EL (cell line): ENCODE results near the gene PRKCB.
"Not testable (repeated sequence)": the region's sequence is repeated elsewhere in the genome, so short reads cannot be mapped to it uniquely, and the experiment has no call there.

Experiments used
- DNase-seq: peaks from one replicate; pipeline ENCODE4 v3.0.0-alpha.2; 2016

Gene PRKCB

GRCh38 chr16:24013054-24013636, 177.4 kb downstream of the PRKCB start:
- DNase-seq = no peak

- DNase-seq = no peak
These were observed 178.3 kb downstream of the PRKCB start for GRCh38 chr16:24013864-24014645.

- not testable (repeated sequence) for DNase-seq
These were observed 179.2 kb downstream of the PRKCB start for GRCh38 chr16:24014955-24015354.

- DNase-seq = no peak
These were observed 180.1 kb downstream of the PRKCB start for GRCh38 chr16:24015923-24016322.

GRCh38 chr16:24018485-24018884, 182.7 kb downstream of the PRKCB start:
- DNase-seq = no peak

- DNase-seq = no peak
These were observed 187.0 kb downstream of the PRKCB start for GRCh38 chr16:24022797-24023196.

- no peak for DNase-seq
These were observed 187.8 kb downstream of the PRKCB start for GRCh38 chr16:24023621-24024020.

- no peak for DNase-seq
These were observed 189.2 kb downstream of the PRKCB start for GRCh38 chr16:24024971-24025370.

- DNase-seq = no peak
These were observed 191.7 kb downstream of the PRKCB start for GRCh38 chr16:24027466-24027865.

GRCh38 chr16:24029841-24030240, 194.1 kb downstream of the PRKCB start:
- not testable (repeated sequence) for DNase-seq

- no peak for DNase-seq
These were observed 199.5 kb downstream of the PRKCB start for GRCh38 chr16:24035127-24035842.

GRCh38 chr16:24036038-24036543, 200.3 kb downstream of the PRKCB start:
- no peak for DNase-seq

GRCh38 chr16:24036614-24037013, 200.8 kb downstream of the PRKCB start:
- DNase-seq = peak; percentile 37

- no peak for DNase-seq
These were observed 201.6 kb downstream of the PRKCB start for GRCh38 chr16:24037335-24037734.

- DNase-seq = peak; percentile 56
These were observed 206.2 kb downstream of the PRKCB start for GRCh38 chr16:24041834-24042631.

GRCh38 chr16:24044467-24044866, 208.7 kb downstream of the PRKCB start:
- no peak for DNase-seq

- no peak for DNase-seq
These were observed 209.9 kb downstream of the PRKCB start for GRCh38 chr16:24045641-24046040.

- DNase-seq = no peak
These were observed 210.7 kb downstream of the PRKCB start for GRCh38 chr16:24046442-24046841.

GRCh38 chr16:24049113-24049512, 213.3 kb downstream of the PRKCB start:
- DNase-seq = no peak

- DNase-seq = no peak
These were observed 215.3 kb downstream of the PRKCB start for GRCh38 chr16:24051125-24051524.

GRCh38 chr16:24052329-24053098, 216.7 kb downstream of the PRKCB start:
- no peak for DNase-seq
